ENCODE data around the gene MED17.

MED17 gene

DNA sequence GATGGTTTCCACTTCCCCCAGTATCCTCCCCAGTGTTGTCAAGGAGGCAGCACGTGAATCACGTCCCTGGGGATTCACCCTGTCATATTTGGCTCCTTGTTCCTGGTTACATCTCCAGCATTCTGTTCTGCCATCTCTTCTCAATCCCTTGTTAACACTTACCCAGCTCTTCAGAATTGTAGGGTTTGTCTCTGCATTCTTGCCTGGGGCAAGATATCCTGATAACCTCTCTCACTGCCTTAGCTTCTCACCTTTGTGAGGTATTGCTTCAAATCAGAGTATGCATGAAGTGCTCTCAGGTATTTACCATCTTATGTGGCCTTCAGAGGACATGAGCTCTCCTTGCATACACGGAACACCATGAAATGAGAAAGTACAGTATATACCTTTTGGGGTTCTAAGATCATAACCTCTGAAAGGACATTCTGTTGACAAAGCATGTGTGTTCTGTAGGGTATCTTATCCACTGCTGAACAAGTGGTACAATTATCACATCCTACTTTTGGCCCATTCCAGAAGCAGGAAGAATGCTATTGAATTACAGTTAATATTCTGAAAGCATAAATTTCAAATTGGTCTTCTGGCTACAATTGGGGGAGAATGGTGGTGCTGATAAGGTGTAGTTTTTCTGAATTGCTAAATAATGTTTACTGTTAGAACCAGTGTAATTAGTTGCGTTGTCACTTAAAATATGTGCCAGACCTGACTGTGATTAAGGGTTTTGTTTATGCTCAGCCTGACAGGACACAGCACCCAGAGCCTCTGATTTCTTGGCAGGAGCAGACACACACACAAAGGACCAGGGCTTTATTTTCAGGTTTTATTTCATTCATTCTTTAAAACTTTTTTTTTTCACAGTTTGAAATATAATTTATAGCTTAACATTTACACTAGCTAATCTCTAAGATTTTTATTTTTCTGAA, 33.6 kb downstream of the MED17 start:
- no peak for DNase-seq (ENCODE audit: low read depth)

GRCh38 chr11:93819966-93820695, 36.0 kb downstream of the MED17 start:
- DNase-seq (ENCODE audit: low read depth): no peak

GRCh38 chr11:93820847-93821246, 36.8 kb downstream of the MED17 start:
- no peak for DNase-seq (ENCODE audit: low read depth)

GRCh38 chr11:93821617-93822016, 37.5 kb downstream of the MED17 start:
- no peak for DNase-seq (ENCODE audit: low read depth)

DNA sequence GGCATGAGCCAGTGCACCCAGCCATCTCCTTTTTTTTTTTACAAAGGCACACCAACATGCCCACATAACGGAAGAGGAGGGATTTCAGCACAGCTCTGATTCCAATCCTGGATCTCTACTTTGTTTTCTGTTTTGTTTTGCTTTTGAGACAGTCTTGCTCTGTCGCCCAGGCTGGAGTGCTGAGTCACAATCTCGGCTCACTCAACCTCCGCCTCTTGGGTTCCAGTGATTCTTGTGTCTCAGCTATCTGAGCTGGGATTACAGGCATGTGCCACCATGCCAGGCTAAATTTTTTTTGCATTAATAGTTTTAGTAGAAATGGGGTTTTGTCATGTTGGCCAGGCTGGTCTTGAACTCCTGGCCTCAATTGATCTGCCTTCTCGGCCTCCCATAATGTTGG, 38.3 kb downstream of the MED17 start:
- DNase-seq (ENCODE audit: low read depth): no peak

DNA sequence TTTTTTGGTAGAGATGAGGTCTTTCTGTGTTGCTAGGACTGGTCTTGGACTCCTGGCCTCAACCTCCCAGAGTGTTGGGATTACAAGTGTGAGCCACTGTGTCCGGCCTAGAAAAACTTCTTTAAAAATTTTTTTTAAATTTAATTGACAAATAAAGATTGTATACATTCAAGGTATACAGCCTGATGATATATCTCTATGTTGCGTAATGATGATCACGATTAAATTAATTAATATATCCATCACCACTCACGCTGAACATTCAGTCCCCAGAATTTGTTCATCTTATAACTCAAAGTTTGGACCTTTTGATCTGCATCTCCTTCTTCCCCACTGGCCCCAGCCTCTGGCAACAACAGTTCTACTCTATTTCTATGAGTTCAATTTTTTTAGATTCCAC, 39.1 kb downstream of the MED17 start:
- DNase-seq (ENCODE audit: low read depth): no peak

- DNase-seq (ENCODE audit: low read depth): no peak
These were observed 43.3 kb downstream of the MED17 start for GRCh38 chr11:93827363-93827762.

GRCh38 chr11:93829598-93829997, 45.5 kb downstream of the MED17 start:
- DNase-seq (ENCODE audit: low read depth): no peak

DNA sequence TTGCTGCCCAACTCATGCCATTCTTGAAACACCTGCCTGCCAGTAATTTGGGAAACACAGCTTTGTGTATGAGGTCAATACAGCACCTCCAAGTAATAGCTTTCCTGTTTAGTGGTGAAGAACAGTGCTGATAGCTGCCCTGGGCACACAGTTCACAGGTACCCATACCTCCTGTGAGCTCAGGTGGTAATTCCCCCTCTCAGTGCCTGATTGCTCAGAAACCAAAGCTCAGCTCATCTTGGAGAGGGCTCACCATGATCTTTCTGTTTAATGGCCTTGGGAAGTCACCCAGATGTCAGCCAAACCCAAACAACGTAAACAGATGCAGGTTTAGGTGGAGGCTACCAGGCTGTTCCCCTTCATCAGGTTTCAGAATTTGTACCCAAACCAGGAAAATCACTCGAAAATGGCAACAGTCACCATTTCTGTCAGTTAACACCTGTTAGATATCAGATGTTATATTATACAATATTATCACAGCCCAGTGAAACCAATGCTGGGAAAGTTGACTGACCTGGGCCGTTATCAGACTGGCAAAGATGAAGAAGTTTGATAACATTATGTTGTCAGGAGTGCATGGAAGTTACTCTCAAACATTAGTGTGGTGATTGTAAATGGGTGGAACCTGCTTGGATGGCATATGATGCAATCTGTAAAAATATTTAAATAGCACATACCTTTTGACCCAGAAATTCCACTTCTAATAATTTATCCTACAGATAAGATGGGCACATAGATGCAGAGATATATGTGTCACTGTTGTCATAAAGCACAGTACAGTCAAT, 47.5 kb downstream of the MED17 start:
- no peak for DNase-seq (ENCODE audit: low read depth)

DNA sequence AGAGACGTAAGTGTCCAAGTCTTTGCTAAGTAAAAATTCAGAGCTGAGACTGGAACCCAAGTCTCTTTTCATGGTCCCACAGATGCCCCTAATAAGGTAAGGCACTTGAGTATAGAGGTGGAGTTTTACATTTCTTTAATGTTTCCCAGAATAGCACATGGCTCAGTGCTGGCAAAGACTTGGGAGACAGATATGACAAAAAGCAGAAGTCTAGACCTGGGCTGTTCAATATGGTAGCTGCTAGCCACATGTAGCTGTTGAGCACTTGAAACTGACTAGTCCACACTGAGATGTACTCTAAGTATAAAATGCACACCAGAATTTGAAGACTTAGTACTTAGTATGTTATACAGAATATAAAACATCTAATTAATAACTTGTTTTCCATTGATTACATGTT, 48.7 kb downstream of the MED17 start:
- no peak for DNase-seq (ENCODE audit: low read depth)

DNA sequence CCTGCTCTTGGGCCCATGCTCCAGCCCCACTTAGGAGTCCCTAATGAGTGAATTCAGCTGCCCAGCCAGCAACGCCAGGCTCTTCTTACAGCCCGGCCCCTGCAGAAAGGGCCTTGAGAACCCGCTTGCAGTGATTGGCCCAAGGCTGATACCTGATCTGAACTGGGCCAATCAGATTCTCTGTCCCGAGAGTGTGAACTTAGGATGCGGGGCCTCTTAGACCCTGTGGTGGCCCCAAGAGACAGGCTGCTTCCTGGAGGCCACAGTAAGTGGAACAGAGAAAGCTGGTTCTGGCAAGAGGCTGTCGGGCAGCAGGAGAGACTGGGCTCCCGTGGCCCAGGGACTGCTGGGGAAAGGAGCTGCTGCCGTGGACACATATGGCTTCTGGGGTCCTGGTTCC, 54.9 kb downstream of the MED17 start:
- no peak for DNase-seq (ENCODE audit: low read depth)

DNA sequence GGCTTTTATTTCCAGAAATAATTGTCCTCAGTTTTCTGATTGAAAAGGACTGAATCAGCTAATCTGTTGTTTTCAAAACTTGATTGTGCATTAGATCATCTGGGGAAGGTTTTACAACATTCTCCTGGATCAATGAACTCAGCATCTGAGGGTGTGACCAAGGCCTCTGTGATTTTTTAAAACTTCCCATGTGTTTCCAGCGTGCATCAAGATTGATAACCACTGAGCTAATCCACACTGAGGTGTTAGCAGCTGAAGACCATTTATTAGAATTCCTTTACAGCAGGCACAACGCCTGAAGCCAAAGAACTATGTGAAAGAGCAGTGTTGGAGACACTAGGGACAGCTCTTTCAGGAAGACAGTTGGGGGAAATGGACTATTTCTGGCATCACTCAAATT, 56.1 kb downstream of the MED17 start:
- no peak for DNase-seq (ENCODE audit: low read depth)

GRCh38 chr11:93840981-93841380, 56.9 kb downstream of the MED17 start:
- no peak for DNase-seq (ENCODE audit: low read depth)

DNA sequence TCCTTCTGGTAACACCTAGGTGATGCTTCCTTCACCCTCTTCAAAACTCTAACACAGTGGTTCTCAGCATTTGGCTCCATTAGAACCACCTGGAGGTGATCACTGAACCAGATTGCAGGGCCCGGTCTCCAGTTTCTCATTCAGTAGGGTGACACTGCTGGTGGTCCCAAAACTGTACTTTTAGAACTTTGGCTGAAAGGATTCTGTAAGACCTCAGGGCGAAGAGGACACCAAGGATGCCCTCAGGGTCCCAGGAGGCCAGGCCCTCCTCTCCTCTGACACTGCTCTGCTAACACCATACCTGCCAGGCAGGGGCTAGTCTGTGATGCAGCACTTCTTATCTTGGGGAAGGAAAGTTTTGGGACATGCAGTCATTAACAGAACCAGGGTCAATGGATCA, 57.4 kb downstream of the MED17 start:
- DNase-seq (ENCODE audit: low read depth): no peak

- DNase-seq (ENCODE audit: low read depth): no peak
These were observed 58.0 kb downstream of the MED17 start for GRCh38 chr11:93842034-93842433.

- DNase-seq (ENCODE audit: low read depth): peak; percentile 10
These were observed 58.4 kb downstream of the MED17 start for GRCh38 chr11:93842461-93842860.

DNA sequence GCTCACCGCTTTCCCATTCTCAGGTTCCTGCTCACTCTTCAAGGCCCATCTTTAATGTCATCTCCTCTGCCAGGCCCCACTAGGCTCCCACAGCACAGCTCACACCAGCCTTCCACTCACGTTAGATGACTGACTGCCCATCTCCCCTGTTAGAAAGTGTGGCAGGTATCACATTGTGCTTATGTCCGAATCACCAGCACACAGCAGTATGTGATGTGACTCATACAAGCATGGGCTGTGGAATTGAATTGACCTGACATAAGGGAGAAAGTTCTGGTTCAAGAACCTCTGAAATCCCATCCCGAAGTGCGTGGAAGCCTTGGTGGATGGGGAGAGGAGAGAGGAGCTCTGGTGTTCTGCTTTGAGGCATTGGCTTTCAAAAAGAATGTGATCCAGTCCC, 59.8 kb downstream of the MED17 start:
- no peak for DNase-seq (ENCODE audit: low read depth)

- no peak for DNase-seq (ENCODE audit: low read depth)
These were observed 60.5 kb downstream of the MED17 start for GRCh38 chr11:93844568-93844967.

GRCh38 chr11:93845181-93846092, 61.4 kb downstream of the MED17 start:
- no peak for DNase-seq (ENCODE audit: low read depth)

DNA sequence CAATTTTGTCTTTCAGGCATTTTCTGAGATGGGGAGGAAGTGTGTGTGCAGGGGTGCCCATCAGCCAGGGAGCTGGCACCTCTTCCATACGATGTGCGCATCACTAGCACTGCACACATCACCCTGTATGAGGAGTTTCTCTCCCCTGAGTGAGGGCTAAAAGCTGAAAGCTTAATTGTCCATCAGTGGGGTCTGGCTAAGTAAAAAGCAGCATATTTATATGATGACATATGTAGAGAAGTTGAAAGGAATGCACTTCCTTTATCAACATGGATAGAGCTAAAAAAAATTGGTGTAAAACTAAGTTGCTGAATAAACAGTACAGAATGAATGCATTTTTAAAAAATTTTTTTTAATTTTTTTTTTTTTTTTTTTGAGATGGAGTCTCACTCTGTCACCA, 62.3 kb downstream of the MED17 start:
- DNase-seq (ENCODE audit: low read depth): no peak

- no peak for DNase-seq (ENCODE audit: low read depth)
These were observed 65.1 kb downstream of the MED17 start for GRCh38 chr11:93849201-93849600.

Data from fibroblast of the conjunctiva (primary cell).